ENCODE results near the gene RABGAP1. TPM values are rescaled to one million over a fixed set of nuclear protein-coding genes. Genes with fewer than 3 reads are reported as not detected.

RABGAP1 gene
- polyA plus RNA-seq, 1 donor from 2014 or later = 67.8 TPM

- Histone ChIP-seq H3K9me3 (ENCODE audit: low read length) (no peaks in the 10 kb centered on the region), H3K9me2 (ENCODE audit: insufficient read depth, low read length) (no peaks in the 10 kb centered on the region), H2AFZ (ENCODE audit: low read depth, low read length) (no peak overlapping the region), H3K9ac (ENCODE audit: low read length) (no peak overlapping the region), H4K20me1 (ENCODE audit: insufficient read depth) (no peaks in the 10 kb centered on the region), H3F3A (ENCODE audit: insufficient read depth, low read length, poor library complexity, severe bottlenecking) (no peaks in the 10 kb centered on the region), H3K27ac (ENCODE audit: low read length) (no peak overlapping the region), H3K4me3 (ENCODE audit: low read length) (no peak overlapping the region), H3K27me3 (ENCODE audit: insufficient read depth, low read depth, low read length) (no peaks in the 10 kb centered on the region), H3K36me3 (ENCODE audit: insufficient read depth, low read length) (no peaks in the 10 kb centered on the region), H3K79me2 (replicated peaks; ENCODE audit: insufficient read depth, low read length) (peaks cover 38% of the 10 kb centered on the region), H3K4me2 (ENCODE audit: low read length) (no peak overlapping the region)
- TF ChIP-seq EZH2 (IDR thresholded peaks at IDR 0.05; ENCODE audit: borderline replicate concordance, insufficient read depth, low read length, poor library complexity, severe bottlenecking) = no peak
- no peak for TF ChIP-seq RAD21 (conservative IDR thresholded peaks at IDR 0.05)
- TF ChIP-seq MXI1 (conservative IDR thresholded peaks at IDR 0.05; ENCODE audit: poor library complexity, severe bottlenecking) = no peak
- TF ChIP-seq REST (IDR thresholded peaks at IDR 0.05; ENCODE audit: borderline replicate concordance) = no peak
- TF ChIP-seq CTCF (IDR thresholded peaks at IDR 0.05; ENCODE audit: poor library complexity, severe bottlenecking) = no peak
- no peak for TF ChIP-seq SMC3 (conservative IDR thresholded peaks at IDR 0.05; ENCODE audit: poor library complexity)
- TF ChIP-seq POLR2AphosphoS5 (IDR thresholded peaks at IDR 0.05) = no peak
- no peak for TF ChIP-seq EP300 (conservative IDR thresholded peaks at IDR 0.05; ENCODE audit: poor library complexity, severe bottlenecking)
- TF ChIP-seq TAF1 (IDR thresholded peaks at IDR 0.05; ENCODE audit: low read depth) = no peak
Measured at GRCh38 chr9:122936464-122936863, 4.4 kb upstream of the RABGAP1 start.

GRCh38 chr9:122936883-122937282 is 3.9 kb upstream of the RABGAP1 start:
- Histone ChIP-seq H2AFZ (ENCODE audit: low read depth, low read length) (no peak overlapping the region), H3K9ac (ENCODE audit: low read length) (no peak overlapping the region), H3K9me3 (ENCODE audit: low read length) (no peaks in the 10 kb centered on the region), H3K79me2 (replicated peaks; ENCODE audit: insufficient read depth, low read length) (peaks cover 40% of the 10 kb centered on the region), H3K9me2 (ENCODE audit: insufficient read depth, low read length) (no peaks in the 10 kb centered on the region), H3K27ac (ENCODE audit: low read length) (no peak overlapping the region), H3K4me2 (ENCODE audit: low read length) (no peak overlapping the region), H3K4me3 (ENCODE audit: low read length) (no peak overlapping the region), H3K27me3 (ENCODE audit: insufficient read depth, low read depth, low read length) (no peaks in the 10 kb centered on the region), H4K20me1 (ENCODE audit: insufficient read depth) (no peaks in the 10 kb centered on the region), H3F3A (ENCODE audit: insufficient read depth, low read length, poor library complexity, severe bottlenecking) (no peaks in the 10 kb centered on the region), H3K36me3 (ENCODE audit: insufficient read depth, low read length) (no peaks in the 10 kb centered on the region)
- no peak for TF ChIP-seq MXI1 (conservative IDR thresholded peaks at IDR 0.05; ENCODE audit: poor library complexity, severe bottlenecking)
- TF ChIP-seq POLR2AphosphoS5 (IDR thresholded peaks at IDR 0.05) = no peak
- no peak for TF ChIP-seq SMC3 (conservative IDR thresholded peaks at IDR 0.05; ENCODE audit: poor library complexity)
- TF ChIP-seq REST (IDR thresholded peaks at IDR 0.05; ENCODE audit: borderline replicate concordance) = no peak
- TF ChIP-seq TAF1 (IDR thresholded peaks at IDR 0.05; ENCODE audit: low read depth) = no peak
- no peak for TF ChIP-seq EZH2 (IDR thresholded peaks at IDR 0.05; ENCODE audit: borderline replicate concordance, insufficient read depth, low read length, poor library complexity, severe bottlenecking)
- no peak for TF ChIP-seq RAD21 (conservative IDR thresholded peaks at IDR 0.05)
- no peak for TF ChIP-seq CTCF (IDR thresholded peaks at IDR 0.05; ENCODE audit: poor library complexity, severe bottlenecking)

All from neural cell (in vitro differentiated cells).